ENCODE data around the gene NFYA.

The NFYA gene

GRCh38 chr6:41038205-41038604 lies 34.6 kb upstream of the NFYA start:
- peaks cover 58% of the 10 kb centered on the region for H3K4me1 ChIP-seq (ENCODE audit: control insufficient read depth, insufficient read depth, low read length)
- no peaks in the 10 kb centered on the region for H3K9me3 ChIP-seq (ENCODE audit: control insufficient read depth, low read length)
- no peaks in the 10 kb centered on the region for H3K27me3 ChIP-seq (ENCODE audit: control insufficient read depth, insufficient read depth, low read length)
- peak overlapping the region; percentile 52 for H3K4me3 ChIP-seq (ENCODE audit: low read length)
- H3K36me3 ChIP-seq (ENCODE audit: control insufficient read depth, insufficient read depth, low read length) = no peaks in the 10 kb centered on the region
- H3K9ac ChIP-seq (ENCODE audit: low read length) = peak overlapping the region; percentile 68

DNA sequence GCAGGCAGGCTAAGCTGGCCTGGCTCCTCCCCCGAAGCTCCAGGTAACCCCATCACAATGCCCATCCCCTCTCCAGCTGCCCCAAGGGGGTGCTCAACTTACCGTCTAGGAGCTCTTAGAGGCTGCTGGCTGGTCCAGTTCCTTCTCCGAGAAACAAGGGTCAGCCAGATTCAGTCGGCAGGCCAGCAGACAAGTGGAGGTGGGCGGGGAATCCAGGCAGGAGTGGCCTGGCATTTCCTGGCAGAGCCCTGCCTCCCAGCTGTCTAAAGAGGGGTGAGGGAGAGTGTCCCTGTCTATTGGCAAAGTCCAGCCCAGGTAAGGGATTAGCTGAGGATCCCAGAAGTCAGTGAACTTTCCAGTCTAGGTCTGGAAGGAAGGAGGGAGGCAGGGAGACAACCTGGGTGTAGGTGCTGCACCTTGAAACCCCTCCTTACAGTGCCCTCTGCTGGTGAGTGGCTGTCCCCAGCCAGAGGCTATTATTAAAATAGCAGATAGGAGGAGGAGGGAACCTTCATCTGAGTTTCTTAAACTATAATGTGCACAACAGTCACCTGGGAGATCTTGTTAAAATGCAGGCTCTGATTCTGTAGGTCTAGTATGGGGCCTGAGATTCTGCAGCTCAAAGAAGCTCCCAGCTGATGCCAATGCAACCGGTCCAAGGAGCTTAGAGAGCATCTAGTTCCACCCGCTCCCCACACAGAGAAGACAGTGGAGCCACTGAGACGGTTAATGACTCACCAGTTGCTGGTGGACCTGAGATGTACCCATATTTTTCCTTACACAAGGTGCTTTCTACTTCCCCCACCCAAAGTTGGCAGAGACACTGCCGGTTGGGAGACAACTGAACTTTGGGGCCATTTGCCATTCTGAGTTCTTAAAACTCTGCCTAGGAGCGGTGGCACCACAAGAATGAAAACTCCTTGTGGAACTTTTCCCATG lies 33.4 kb upstream of the NFYA start, which contains the start of gene UNC5CL:
Gene UNC5CL (minus strand): TSS at position 162 of the 939 bp plus-strand sequence. CDS start 4,147 bp downstream, outside the sequence.
- Histone ChIP-seq H3K36me3 (ENCODE audit: control insufficient read depth, insufficient read depth, low read length) (no peaks in the 10 kb centered on the region), H3K9ac (ENCODE audit: low read length) (peak within 1 kb of the TSS; percentile 68), H3K27me3 (ENCODE audit: control insufficient read depth, insufficient read depth, low read length) (no peaks in the 10 kb centered on the region), H3K9me3 (ENCODE audit: control insufficient read depth, low read length) (no peaks in the 10 kb centered on the region), H3K4me1 (ENCODE audit: control insufficient read depth, insufficient read depth, low read length) (peaks cover 51% of the 10 kb centered on the region), H3K4me3 (ENCODE audit: low read length) (peak within 1 kb of the TSS; percentile 52)

DNA sequence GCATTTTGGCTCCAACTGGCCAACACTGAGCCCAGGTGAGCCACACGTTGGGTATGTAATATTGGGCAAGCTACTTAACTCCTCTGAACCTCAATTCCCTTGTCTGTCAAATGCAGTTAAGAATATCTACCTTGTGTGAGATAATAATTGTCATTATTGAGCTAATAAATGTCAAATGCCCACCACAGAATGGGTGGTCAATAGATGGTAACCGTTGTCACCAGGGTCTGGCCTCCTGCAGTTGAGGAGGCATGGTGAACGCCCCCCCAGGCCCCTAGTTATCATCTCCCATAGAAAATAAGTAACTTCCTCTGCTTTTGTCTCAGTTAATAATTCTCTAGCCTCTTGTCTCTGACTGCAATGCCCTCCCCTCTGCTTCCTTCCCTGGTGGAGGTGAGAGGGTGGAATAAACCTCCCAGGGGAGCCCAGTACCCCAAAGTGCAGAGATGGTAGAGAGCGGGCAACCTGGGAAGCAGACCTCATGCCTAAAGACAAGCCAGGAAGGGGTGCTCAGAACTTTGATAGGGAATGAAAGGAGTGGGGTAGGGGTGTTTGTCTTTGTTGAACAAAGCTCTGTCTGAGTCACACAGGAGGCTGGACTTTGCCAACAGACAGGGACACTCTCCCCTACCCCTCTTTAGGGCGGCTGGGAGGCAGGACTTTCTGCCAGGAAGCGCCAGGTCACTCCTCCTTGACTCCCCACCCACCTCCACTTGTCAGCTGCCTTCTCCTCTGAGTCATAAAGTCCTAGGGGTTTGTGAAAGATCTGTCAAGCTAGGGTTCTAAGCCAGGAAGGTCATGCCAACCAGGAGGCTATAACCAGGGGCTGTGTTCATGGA lies 32.5 kb upstream of the NFYA start:
- Histone ChIP-seq H3K27me3 (ENCODE audit: control insufficient read depth, insufficient read depth, low read length) (no peaks in the 10 kb centered on the region), H3K9me3 (ENCODE audit: control insufficient read depth, low read length) (no peaks in the 10 kb centered on the region), H3K9ac (ENCODE audit: low read length) (peak overlapping the region; percentile 1), H3K36me3 (ENCODE audit: control insufficient read depth, insufficient read depth, low read length) (no peaks in the 10 kb centered on the region), H3K4me3 (ENCODE audit: low read length) (no peak overlapping the region), H3K4me1 (ENCODE audit: control insufficient read depth, insufficient read depth, low read length) (peaks cover 43% of the 10 kb centered on the region)

DNA sequence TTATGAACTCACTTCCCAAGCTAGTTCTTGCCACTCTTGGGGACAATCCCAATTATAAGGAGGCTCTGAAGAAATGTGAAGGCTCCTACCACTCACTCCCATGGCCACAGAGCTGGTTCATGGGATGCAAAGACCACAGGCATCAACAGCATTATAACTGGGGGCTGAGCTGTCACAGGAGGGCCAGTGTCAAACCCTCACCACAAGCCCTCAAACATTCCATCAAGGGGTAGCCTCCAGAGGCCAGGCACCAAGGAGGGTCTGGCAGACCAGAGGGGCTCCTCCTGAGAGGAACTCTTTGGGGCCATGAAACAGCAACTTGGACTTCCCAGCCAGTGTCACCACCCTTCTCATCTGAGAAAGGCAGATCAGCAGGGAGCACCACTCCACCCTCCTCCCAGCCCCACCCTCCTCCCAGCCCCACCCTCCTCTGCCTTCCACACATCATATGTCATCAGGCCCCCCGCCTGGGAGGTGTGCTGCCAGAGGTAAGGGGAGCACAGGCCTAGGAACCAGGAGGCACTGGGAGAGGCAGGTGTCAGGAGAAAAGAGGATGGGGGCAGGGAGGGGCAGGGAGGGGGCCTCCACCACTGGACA lies 31.7 kb upstream of the NFYA start:
- peak overlapping the region; percentile 1 for H3K9ac ChIP-seq (ENCODE audit: low read length)
- H3K9me3 ChIP-seq (ENCODE audit: control insufficient read depth, low read length) = no peaks in the 10 kb centered on the region
- H3K36me3 ChIP-seq (ENCODE audit: control insufficient read depth, insufficient read depth, low read length) = no peaks in the 10 kb centered on the region
- H3K4me1 ChIP-seq (ENCODE audit: control insufficient read depth, insufficient read depth, low read length) = peaks cover 46% of the 10 kb centered on the region
- H3K27me3 ChIP-seq (ENCODE audit: control insufficient read depth, insufficient read depth, low read length) = no peaks in the 10 kb centered on the region
- no peak overlapping the region for H3K4me3 ChIP-seq (ENCODE audit: low read length)

GRCh38 chr6:41042226-41043055 lies 30.3 kb upstream of the NFYA start, which contains the start of gene TSPO2:
Gene TSPO2, plus strand, starts transcription at chr6:41042467. Its CDS starts 519 bp downstream, at chr6:41042986.
- no peak within 1 kb of the TSS for H3K4me3 ChIP-seq (ENCODE audit: low read length)
- H3K9ac ChIP-seq (ENCODE audit: low read length) = no peak within 1 kb of the TSS
- peaks cover 51% of the 10 kb centered on the region for H3K4me1 ChIP-seq (ENCODE audit: control insufficient read depth, insufficient read depth, low read length)
- no peaks in the 10 kb centered on the region for H3K9me3 ChIP-seq (ENCODE audit: control insufficient read depth, low read length)
- H3K36me3 ChIP-seq (ENCODE audit: control insufficient read depth, insufficient read depth, low read length) = no peaks in the 10 kb centered on the region
- no peaks in the 10 kb centered on the region for H3K27me3 ChIP-seq (ENCODE audit: control insufficient read depth, insufficient read depth, low read length)

GRCh38 chr6:41043151-41043550 lies 29.6 kb upstream of the NFYA start:
- Histone ChIP-seq H3K9ac (ENCODE audit: low read length) (no peak overlapping the region), H3K4me3 (ENCODE audit: low read length) (no peak overlapping the region), H3K27me3 (ENCODE audit: control insufficient read depth, insufficient read depth, low read length) (no peaks in the 10 kb centered on the region), H3K9me3 (ENCODE audit: control insufficient read depth, low read length) (no peaks in the 10 kb centered on the region), H3K4me1 (ENCODE audit: control insufficient read depth, insufficient read depth, low read length) (peaks cover 58% of the 10 kb centered on the region), H3K36me3 (ENCODE audit: control insufficient read depth, insufficient read depth, low read length) (no peaks in the 10 kb centered on the region)

GRCh38 chr6:41045664-41046063 lies 27.1 kb upstream of the NFYA start:
- Histone ChIP-seq H3K27me3 (ENCODE audit: control insufficient read depth, insufficient read depth, low read length) (no peaks in the 10 kb centered on the region), H3K4me1 (ENCODE audit: control insufficient read depth, insufficient read depth, low read length) (peaks cover 68% of the 10 kb centered on the region), H3K36me3 (ENCODE audit: control insufficient read depth, insufficient read depth, low read length) (no peaks in the 10 kb centered on the region), H3K9ac (ENCODE audit: low read length) (no peak overlapping the region), H3K4me3 (ENCODE audit: low read length) (no peak overlapping the region), H3K9me3 (ENCODE audit: control insufficient read depth, low read length) (no peaks in the 10 kb centered on the region)

GRCh38 chr6:41046084-41046483 lies 26.7 kb upstream of the NFYA start:
- Histone ChIP-seq H3K9ac (ENCODE audit: low read length) (no peak overlapping the region), H3K27me3 (ENCODE audit: control insufficient read depth, insufficient read depth, low read length) (no peaks in the 10 kb centered on the region), H3K9me3 (ENCODE audit: control insufficient read depth, low read length) (no peaks in the 10 kb centered on the region), H3K36me3 (ENCODE audit: control insufficient read depth, insufficient read depth, low read length) (no peaks in the 10 kb centered on the region), H3K4me3 (ENCODE audit: low read length) (no peak overlapping the region), H3K4me1 (ENCODE audit: control insufficient read depth, insufficient read depth, low read length) (peaks cover 65% of the 10 kb centered on the region)

DNA sequence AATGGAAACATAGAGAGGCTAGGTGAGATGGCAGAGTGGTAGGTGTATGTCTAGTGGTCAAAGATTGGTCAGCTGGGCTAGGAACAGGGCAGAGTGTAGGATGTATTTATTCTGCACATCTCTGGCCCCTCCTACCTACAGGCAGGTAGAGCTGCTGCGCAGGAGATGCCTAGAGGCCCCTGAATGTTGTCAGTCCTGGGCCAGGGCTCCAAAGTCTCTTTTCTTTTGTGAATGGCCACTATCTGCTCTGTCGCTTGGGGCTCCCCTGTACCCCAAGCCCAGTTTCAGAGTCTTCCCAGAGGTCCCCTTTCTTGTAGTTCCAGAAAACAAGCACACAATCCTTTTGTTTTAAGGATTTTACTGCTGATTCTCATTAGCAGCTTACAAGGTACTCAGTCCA lies 25.5 kb upstream of the NFYA start:
- H3K9ac ChIP-seq (ENCODE audit: low read length) = peak overlapping the region; percentile 4
- no peaks in the 10 kb centered on the region for H3K36me3 ChIP-seq (ENCODE audit: control insufficient read depth, insufficient read depth, low read length)
- H3K9me3 ChIP-seq (ENCODE audit: control insufficient read depth, low read length) = no peaks in the 10 kb centered on the region
- peaks cover 65% of the 10 kb centered on the region for H3K4me1 ChIP-seq (ENCODE audit: control insufficient read depth, insufficient read depth, low read length)
- H3K4me3 ChIP-seq (ENCODE audit: low read length) = no peak overlapping the region
- no peaks in the 10 kb centered on the region for H3K27me3 ChIP-seq (ENCODE audit: control insufficient read depth, insufficient read depth, low read length)

DNA sequence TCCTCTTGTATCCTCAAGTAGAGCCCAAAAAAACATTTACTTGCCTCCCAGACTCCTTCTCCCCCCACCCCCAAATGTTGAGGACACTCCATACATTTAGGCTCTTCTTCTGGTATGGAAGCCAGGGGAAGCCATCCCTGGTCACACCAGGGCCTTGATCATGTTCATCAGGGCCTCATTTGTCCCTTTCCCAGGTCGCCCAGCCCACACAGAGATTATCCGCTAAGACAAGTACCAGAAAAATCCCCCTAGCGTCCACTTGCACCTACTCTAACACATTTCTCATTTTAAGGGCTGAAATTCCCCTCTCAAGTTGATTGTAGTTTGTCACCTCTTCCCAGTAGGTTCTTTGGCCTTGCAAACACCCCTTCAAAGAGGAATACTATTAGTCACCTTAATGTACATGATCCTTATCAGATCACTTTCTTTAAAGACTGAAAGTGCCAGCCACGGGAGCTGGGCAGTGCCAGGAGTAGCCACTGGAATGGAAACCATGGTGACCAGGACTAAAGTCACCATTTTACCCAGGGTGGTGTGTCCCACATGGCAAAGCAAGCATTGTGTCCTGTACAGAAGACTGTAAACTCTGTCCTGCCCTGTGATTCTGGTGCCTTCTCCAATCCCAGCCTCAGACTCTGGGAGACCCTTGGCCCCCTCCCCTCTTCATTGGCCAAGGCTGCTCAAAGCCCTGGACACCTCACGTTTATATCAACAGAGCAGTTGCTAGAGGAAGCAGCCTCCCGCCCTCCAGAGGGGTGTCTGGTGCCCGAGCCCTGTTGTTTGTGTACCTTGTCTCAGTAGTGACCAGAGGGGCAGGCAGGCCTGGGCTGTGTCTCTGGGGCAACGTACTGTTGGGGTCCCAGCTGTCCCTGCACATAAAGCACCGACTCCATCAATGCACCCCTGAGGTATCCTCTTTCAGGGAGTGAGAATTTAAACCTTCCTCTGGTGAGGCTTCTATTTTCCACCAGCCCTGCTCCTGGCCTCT lies 24.7 kb upstream of the NFYA start:
- no peak overlapping the region for H3K9ac ChIP-seq (ENCODE audit: low read length)
- H3K36me3 ChIP-seq (ENCODE audit: control insufficient read depth, insufficient read depth, low read length) = no peaks in the 10 kb centered on the region
- peaks cover 64% of the 10 kb centered on the region for H3K4me1 ChIP-seq (ENCODE audit: control insufficient read depth, insufficient read depth, low read length)
- no peak overlapping the region for H3K4me3 ChIP-seq (ENCODE audit: low read length)
- H3K9me3 ChIP-seq (ENCODE audit: control insufficient read depth, low read length) = no peaks in the 10 kb centered on the region
- no peaks in the 10 kb centered on the region for H3K27me3 ChIP-seq (ENCODE audit: control insufficient read depth, insufficient read depth, low read length)

All from mucosa of stomach (tissue), 1 donor.